Effector CD8-positive, alpha-beta T cell (primary cell): ENCODE measurements around the gene PHC2.

ENCODE experiments used
- DNase-seq: peaks from one replicate; lab custom pipeline; 2025; lab: John Stamatoyannopoulos, UW

Gene PHC2

DNA sequence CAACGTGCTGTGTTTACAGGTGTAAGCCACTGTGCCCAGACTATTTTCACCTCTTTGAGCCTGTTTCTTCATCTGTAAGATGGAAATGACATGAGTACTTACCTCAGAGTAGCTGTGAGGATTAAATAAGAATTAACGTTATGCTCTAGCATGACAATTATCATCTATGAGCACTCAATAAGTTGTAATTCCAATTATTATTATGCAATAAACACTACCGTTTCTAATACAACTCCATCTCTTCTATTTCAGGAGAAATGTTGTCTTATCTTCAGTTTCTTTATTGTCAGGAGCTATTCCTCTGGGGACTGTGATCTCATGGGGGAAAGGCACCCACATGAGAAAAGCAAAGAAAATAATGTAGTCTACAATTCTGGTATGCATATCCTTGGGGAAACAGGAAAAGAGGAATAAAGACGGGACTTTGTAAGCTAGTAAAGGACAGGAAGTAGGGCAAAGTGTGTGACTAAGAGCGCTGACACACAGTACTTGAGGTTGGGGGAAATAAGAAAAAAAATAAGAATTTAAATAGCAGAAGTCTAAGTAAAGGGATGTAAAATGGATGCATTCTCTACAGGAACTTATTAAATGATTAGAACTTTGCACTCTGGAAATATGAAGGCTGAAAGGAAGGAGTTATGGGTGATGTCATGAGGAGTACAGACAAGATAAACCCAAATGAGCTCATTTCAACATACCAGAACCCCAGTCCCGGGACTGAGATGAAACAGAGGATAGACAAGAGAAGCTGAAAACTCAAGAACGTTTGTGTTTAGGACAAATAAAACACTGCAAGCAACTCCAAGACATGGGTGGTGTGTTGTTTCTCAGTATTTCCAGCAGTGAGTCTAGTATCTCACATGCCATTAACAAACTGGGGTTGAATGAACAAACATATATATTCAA is 9.8 kb downstream of the PHC2 start:
- DNase-seq = no peak

GRCh38 chr1:33418811-33419210 is 12.1 kb downstream of the PHC2 start:
- no peak for DNase-seq

DNA sequence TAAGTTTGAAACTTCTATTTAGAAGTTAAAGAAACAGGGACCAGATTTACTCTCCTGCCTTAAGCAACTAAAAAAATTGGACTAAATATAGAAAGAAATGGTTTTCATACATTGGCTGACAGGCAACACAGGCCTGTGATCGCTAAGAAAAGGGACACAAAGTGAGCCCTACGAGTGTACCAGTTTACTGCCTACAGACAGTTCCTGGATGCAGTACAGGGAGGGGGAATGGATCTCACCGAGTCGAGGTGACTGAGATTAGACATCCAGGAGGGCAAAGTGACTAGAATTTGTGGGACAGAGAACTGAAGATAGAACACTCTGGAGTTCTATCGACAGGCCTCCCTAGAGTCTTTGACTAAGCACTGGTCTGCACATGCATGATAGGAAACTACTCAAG is 16.0 kb downstream of the PHC2 start:
- no peak for DNase-seq

- no peak for DNase-seq
Observed at GRCh38 chr1:33410091-33410701, 20.7 kb downstream of the PHC2 start.

- no peak for DNase-seq
Observed at GRCh38 chr1:33408093-33408436, 22.8 kb downstream of the PHC2 start.

DNA sequence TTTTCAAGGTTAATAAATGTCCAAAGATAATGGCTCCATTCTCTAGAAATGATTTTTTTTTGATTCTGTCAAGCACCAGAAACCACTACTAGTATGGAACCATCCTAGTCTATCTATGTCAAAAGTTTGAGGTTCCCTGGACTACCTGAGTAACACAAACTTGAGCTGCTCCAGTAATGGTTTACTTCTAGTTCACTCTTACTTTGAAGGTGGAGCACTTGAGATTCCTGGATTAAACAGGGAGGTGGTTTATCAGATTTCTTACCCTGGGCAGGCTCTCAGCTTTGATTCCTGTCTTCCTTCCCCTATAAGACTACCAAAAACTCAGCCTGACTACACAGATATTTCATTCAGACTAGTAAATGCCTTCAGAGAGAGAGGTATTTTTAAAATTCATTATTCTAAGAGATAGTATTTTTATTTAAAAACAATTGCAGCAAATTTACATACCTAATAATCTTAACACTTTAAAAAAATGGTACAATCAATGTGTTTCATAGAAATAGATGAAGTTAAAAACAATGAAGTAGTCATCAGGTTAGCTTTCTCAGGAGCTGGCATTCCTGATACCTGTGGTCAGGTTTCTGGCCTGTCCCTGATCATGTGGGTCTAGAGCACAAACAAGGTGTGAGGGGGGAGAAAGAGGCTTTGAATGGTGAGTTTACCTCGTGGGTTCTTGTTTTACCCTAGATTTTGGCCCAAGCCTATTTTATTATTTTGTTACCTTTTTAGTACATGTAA is 23.4 kb downstream of the PHC2 start:
- no peak for DNase-seq

- no peak for DNase-seq
Observed at GRCh38 chr1:33402206-33402605, 28.7 kb downstream of the PHC2 start.

- DNase-seq = no peak
Observed at GRCh38 chr1:33401471-33401870, 29.4 kb downstream of the PHC2 start.

- no peak for DNase-seq
Observed at GRCh38 chr1:33400153-33400911, 30.6 kb downstream of the PHC2 start.

DNA sequence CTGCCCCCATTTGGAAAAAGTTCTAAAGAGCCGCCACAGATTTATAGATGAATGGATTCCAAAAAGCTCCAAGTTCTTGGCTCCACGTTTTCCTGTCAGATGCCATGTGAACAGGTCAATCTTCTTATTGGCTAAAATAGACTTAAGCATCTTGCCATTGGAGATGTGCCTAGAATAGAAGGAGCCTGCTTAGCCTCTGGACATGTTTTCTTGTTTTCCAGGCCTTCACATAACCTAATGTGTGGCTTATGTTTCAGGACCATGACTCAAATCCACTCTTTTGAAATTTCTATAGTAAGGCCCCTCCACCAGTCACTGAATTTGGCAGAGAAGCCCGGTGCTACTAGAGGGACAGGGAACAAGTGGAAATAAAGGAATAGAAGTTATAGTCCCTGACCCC is 31.5 kb downstream of the PHC2 start:
- DNase-seq = no peak

GRCh38 chr1:33397994-33398393 is 32.9 kb downstream of the PHC2 start:
- no peak for DNase-seq

DNA sequence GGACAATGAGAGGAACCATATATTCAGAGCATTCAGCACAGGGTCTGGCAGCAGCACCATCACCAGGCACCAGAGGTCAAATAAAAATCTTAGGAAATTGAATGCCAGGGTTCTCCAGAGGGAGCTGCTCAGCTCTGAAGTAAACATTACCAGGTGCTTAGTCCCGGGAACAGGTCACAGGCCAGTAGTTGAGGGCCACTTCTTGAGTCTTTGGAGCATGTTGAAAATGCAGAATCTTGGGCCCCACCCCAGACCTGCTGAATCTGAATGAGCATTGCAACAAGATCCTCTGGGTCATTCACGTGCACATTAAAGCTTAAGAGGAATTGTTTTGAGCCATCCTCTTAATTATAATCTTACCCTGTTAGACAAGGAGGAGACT is 33.8 kb downstream of the PHC2 start:
- no peak for DNase-seq

DNA sequence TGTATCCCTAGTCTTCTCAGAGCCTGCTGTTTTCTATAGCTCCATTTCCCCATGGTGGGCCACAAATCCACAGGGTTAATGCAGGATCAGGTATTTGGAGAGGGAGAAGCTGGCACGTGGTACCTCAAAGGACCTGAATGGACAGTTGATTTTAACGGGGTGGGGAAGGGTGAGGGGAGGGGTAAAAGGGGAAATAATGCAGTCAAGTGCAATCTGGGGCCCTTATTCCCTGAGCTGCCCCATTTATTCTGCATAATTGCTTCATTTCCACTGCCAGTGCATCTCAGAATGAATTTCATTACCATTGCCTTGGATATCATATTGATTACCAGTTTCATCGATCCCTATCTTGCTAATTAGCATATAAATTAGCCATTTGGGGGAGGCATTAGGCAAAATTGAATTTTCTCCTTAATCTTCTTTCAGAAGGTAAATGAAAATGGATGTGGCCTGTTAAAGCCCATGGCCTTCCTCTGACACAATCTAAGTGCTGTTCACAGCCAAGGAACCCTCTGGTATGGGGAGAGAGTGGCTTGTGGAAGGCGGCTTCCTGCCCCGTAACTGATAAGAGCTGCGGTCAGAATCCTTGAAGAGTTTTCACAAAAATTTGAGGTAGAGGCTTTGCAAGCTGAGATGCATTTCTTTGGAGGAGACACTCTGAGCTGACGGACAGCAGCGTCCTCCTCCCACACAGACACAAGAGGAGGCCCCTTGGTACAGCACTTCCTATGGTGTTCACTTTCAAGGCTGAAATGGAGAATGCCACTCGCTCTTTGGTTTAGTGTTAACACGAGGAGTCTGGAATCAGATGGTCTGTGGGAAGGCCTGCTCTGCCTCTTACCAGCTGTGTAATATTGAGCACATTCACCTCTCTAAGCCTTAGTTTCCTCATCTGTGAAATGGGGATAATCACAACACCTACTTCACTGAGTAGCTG is 34.4 kb downstream of the PHC2 start:
- DNase-seq = no peak

GRCh38 chr1:33394770-33395169 is 36.1 kb downstream of the PHC2 start:
- DNase-seq = no peak

DNA sequence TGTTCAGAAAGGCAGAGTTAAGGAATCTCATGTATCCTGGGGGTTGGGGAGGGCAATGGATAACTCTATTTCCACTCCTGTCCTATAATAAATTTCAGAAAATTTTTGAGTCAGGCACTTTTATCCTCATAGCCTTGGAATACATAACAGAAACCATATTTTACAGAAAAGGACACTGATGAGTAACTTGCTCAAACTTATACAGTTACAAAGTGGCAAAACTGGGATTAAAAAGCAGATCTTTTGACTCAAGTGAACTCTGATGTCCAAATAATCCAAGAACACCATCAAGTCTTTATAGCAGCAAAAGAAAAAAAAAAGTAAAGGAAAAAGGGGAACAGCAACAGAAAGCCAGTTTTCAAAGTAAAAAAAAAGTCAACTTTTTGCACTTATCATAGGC is 36.9 kb downstream of the PHC2 start:
- no peak for DNase-seq

DNA sequence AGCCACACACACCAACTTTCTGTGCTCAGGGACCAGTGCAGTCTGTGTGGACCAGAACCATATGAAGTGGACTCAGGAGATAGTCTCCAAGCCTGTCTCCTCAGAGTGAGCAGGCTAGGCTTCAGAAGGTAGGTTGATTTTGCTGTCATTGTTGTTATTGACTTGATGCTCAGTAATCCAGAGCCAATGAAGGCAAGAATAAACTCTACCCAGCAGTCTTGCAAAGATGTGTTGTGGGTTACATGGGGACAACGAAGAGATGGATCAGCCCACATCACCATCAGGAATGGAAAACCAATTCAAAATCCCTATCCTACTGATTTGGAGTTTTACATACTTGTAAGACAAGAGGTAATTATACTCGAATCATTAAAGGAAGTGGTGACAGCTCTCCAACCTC is 37.4 kb downstream of the PHC2 start:
- no peak for DNase-seq

- DNase-seq = no peak
Observed at GRCh38 chr1:33392639-33393038, 38.3 kb downstream of the PHC2 start.

- DNase-seq = no peak
Observed at GRCh38 chr1:33392206-33392605, 38.7 kb downstream of the PHC2 start.

DNA sequence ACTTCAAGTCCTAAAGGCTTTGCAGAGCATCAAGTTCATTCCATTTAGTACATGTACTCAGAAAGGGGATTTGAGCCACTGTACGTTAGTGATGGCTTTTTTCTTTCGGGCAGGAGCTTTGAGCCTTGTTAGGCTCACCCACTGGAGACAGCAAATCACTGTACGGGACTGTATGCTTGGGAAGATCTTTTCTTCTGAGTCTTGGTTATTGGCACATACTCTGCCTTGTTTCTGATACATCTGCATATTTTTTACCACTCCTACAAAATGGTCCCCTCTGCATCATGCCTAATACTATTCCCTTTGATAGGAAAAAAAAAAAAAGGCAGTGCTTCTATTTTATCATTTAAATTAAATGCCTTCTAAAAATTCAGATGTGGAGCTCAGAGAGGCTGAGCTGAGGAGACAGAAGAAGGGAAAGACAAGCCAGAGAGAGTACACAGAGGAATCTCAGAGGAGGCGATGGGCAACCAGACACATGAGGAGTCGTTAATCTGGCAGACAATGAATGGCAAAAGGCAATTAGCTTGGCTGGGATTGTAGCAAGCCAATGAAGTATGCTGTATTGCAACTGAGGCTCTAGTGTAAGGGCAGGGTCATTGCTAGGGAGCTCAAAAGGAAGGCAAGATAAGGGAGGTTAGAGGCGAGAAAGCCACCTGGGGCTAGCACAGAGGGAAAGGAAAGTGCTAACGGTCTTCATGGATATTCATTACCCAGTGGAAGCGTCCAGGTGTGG is 39.4 kb downstream of the PHC2 start:
- no peak for DNase-seq

DNA sequence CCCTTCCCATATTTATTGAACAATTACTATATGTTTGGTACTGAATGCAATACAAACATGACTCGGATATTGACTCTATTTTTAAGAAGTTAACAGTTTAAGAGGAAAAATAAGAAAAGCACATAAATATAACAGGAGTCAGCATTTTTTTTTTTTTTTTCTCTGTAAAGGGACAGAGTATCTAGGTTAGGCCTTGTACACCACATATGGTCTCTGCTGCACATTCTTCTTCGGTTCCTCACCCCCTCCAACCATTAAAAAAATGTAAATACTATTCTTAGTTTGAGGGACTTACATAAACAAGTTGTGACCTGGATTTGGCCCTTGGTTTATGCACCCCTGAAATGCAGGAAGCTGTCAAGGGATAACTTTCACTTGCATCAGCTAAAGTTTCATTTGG is 40.4 kb downstream of the PHC2 start:
- no peak for DNase-seq
